Spleen (tissue), 11 donors: ENCODE results near the gene TTLL8. TPM values are rescaled to one million over a fixed set of nuclear protein-coding genes. Genes with fewer than 3 reads are reported as not detected.

Source experiments
- DNase-seq: peaks from one replicate; pipeline ENCODE4 v3.0.0-alpha.2; 2020
- H3K27ac ChIP-seq, 8 donors: fragments of 200-600 bp; sonication (generic) in 7 of 8; 1 replicate in 4 of 8; 2 replicates in 4 of 8; pipeline versions ENCODE4 v1.5.0 to v1.8.0; 2016 to 2021; ENCODE audit warnings: inconsistent platforms in 4 of 8, mild to moderate bottlenecking in 4 of 8, moderate library complexity in 1 of 8
- H3K27me3 ChIP-seq, 7 donors: fragments of 200-600 bp; sonication (generic) in 6 of 7; replicated peaks in 1 of 7; 1 replicate in 4 of 7; 2 replicates in 3 of 7; pipeline versions ENCODE4 v1.5.0 to v1.8.0; 2016 to 2021; ENCODE audit warnings: inconsistent platforms in 3 of 7, mild to moderate bottlenecking in 1 of 7
- H3K36me3 ChIP-seq, 6 donors: fragments of 200-600 bp; sonication (generic) in 5 of 6; 1 replicate in 4 of 6; 2 replicates in 2 of 6; pipeline versions ENCODE4 v1.5.0 to v1.8.0; 2016 to 2021; ENCODE audit warnings: inconsistent platforms in 2 of 6
- H3K4me1 ChIP-seq, 6 donors: fragments of 200-600 bp; sonication (generic) in 5 of 6; 1 replicate in 3 of 6; 2 replicates in 3 of 6; pipeline versions ENCODE4 v1.5.0 to v1.8.0; 2016 to 2021; ENCODE audit warnings: inconsistent platforms in 3 of 6
- H3K4me3 ChIP-seq, 8 donors: fragments of 200-600 bp; sonication (generic) in 7 of 8; 1 replicate in 4 of 8; 2 replicates in 4 of 8; pipeline versions ENCODE4 v1.5.0 to v1.8.0; 2016 to 2021; ENCODE audit warnings: inconsistent platforms in 4 of 8, mild to moderate bottlenecking in 4 of 8, moderate library complexity in 2 of 8
- H3K9me3 ChIP-seq, 8 donors: fragments of 200-600 bp; sonication (generic) in 7 of 8; 1 replicate in 4 of 8; 2 replicates in 4 of 8; pipeline versions ENCODE4 v1.5.0 to v1.8.0; 2016 to 2021; ENCODE audit warnings: inconsistent platforms in 4 of 8
- POLR2A ChIP-seq, 3 donors: fragments of 450-650 bp; IDR thresholded peaks; one replicate each; pipeline ENCODE4 v1.5.1; 2017; ENCODE audit warnings: antibody characterized with exemption in 3 of 3, mild to moderate bottlenecking in 1 of 3
- POLR2AphosphoS5 ChIP-seq, 3 donors: sonication (generic); formaldehyde crosslinking; IDR thresholded peaks; one replicate each; pipeline ENCODE4 v1.5.1; 2017; ENCODE audit warnings: antibody characterized with exemption in 3 of 3
- WGBS, 5 donors: extraction: QIAGEN DNeasy Blood & Tissue Kit in 3 of 5; methylation state at CpG; one replicate each; pipeline versions ENCODE4 v1.1.5 to v1.1.7; 2013 to 2018; 5-methylcytosine and 5-hydroxymethylcytosine counted together
- intact Hi-C: fragments of 100-400 bp; cut with DNase I; formaldehyde crosslinking; loops from one replicate; pipeline ENCODE4 v1.15.0; 2023; ENCODE audit warnings: low total_unique reads
- polyA plus RNA-seq, 3 donors: library from polyadenylated mRNA; stranded (reverse); fragments of 200-250 nt; gene quantifications; one replicate each; pipeline ENCODE4 v1.2.1, GENCODE V29; 2013
- total RNA-seq, 7 donors: library from RNA; depleted of rRNA in 3 of 7; stranded (reverse); fragments of >200 nt in 3 of 7; fragmentation: NEBNext Ultra II Directional in 4 of 7; extraction: Animal tissue kit (Norgen Biotek cat#: 25700) in 4 of 7; gene quantifications; one replicate each; pipeline versions ENCODE4 v1.1.0 to v1.2.1, GENCODE V29; 2016 to 2021
- TF ChIP-seq, protein P1 (sequence below), 11 experiments: fragments of 200-600 bp in 7 of 11; fragments of 450-650 bp in 4 of 11; sonication (generic) in 4 of 11; IDR thresholded peaks in 8 of 11; conservative IDR thresholded peaks in 3 of 11; 1 replicate in 7 of 11; 2 replicates in 4 of 11; pipeline versions ENCODE4 v1.4.0 to v1.8.0; 2016 to 2021; ENCODE audit warnings: antibody characterized with exemption in 11 of 11, inconsistent platforms in 4 of 11, mild to moderate bottlenecking in 1 of 11
- donor health status: healthy with polysubstance abuse.
- donor health status: DM: no; HTN: no; CAD: no; lungs with moderate emphysema.
- donor health status: DM: no; HTN: no; CAD: no.
- donor health status: Bipolar disorder and iron deficiency.
- donor health status: healthy.
- donor health status: DM: no; HTN: no; CAD: no.
- donor health status: DM: yes; HTN: yes; CAD: no.

TTLL8 gene
- total and polyA plus RNA-seq, 10 donors, result not detected

DNA sequence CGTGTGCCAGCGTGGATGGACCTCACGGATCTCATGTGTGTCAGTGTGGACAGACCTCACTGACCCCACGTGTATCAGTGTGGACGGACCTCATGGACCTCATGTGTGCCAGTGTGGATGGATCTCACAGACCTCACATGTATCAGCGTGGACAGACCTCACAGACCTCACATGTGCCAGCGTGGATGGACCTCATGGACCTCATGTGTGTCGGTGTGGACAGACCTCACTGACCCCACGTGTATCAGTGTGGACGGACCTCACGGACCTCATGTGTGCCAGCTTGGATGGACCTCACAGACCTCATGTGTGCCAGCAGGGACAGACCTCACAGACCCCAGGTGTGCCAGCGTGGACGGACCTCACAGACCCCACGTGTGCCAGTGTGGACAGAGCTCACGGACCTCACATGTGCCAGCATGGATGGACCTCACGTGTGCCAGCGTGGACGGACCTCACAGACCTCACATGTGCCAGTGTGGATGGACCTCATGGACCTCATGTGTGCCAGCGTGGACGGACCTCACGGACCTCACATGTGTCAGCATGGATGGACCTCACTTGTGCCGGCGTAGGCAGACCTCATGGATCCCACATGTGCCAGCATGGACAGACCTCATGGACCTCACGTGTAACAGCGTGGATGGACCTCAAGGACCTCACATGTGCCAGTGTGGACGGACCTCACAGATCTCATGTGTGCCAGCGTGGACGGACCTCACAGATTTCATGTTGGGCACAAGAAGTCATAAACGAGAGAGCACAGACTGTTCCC, 18.2 kb downstream of the TTLL8 start:
- intact Hi-C loops, result no loop called here
- H3K4me1 ChIP-seq, result peaks cover 0 to 7% (median 0%) of the 10 kb centered on the region in 6 donors
- no peaks in the 10 kb centered on the region for H3K36me3 ChIP-seq
- peaks cover 0 to 36% (median 8%) of the 10 kb centered on the region in 7 donors for H3K27me3 ChIP-seq
- no peak overlapping the region for H3K27ac ChIP-seq
- DNase-seq, result peak; percentile 11
- 85 to 96% (median 92%) methylated on average over 25 to 29 of the region's 29 CpGs for WGBS, 5 donors
- no peak for TF ChIP-seq POLR2A (IDR thresholded peaks at IDR 0.05)
- TF ChIP-seq, protein P1, sequence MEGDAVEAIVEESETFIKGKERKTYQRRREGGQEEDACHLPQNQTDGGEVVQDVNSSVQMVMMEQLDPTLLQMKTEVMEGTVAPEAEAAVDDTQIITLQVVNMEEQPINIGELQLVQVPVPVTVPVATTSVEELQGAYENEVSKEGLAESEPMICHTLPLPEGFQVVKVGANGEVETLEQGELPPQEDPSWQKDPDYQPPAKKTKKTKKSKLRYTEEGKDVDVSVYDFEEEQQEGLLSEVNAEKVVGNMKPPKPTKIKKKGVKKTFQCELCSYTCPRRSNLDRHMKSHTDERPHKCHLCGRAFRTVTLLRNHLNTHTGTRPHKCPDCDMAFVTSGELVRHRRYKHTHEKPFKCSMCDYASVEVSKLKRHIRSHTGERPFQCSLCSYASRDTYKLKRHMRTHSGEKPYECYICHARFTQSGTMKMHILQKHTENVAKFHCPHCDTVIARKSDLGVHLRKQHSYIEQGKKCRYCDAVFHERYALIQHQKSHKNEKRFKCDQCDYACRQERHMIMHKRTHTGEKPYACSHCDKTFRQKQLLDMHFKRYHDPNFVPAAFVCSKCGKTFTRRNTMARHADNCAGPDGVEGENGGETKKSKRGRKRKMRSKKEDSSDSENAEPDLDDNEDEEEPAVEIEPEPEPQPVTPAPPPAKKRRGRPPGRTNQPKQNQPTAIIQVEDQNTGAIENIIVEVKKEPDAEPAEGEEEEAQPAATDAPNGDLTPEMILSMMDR (IDR thresholded peaks at IDR 0.05 in 8 of 11, conservative IDR thresholded peaks at IDR 0.05 in 3 of 11), result no peak
- TF ChIP-seq POLR2AphosphoS5 (IDR thresholded peaks at IDR 0.05), result no peak
- peaks cover 0 to 20% (median 16%) of the 10 kb centered on the region in 8 donors for H3K9me3 ChIP-seq
- no peak overlapping the region for H3K4me3 ChIP-seq

DNA sequence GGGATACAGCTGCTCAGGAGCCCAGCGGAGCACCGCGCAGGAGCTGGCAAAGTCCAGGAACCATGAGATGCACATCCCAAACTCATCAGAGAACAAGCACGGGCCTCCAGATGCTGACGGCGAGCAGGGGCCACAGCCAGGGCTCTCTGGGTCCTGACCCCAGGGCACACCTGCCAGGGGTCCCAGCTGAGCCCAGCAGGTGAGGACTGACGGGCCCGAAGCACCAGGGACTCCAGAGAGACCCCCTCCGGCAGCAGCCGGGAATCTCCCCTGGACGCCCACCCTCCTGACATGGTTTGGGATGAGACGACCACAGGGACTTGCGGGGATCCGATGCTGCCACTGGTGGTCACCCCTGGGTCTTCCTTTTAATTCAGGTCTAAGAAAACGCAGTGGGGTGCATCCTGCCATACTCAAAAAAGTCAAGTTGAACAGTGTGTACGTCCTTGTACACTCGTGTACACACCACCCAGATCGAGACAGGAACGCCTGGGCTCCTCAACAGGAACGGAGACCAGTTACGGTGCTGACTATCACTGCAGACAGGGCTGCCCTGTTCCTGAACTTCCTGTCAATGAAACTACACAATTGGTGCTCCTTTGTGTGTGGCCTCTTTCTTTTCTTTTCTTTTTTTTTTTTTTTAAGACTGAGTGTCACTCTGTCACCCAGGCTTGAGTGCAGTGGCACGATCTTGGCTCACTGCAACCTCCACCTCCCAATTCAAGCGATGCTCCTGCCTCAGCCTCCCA, 21.9 kb downstream of the TTLL8 start:
- 57 to 79% (median 75%) methylated on average over 17 to 23 of the region's 23 CpGs for WGBS, 5 donors
- Histone ChIP-seq H3K36me3 (no peaks in the 10 kb centered on the region), H3K4me3 (no peak overlapping the region), H3K4me1 (peaks cover 0 to 10% (median 0%) of the 10 kb centered on the region in 6 donors), H3K27ac (no peak overlapping the region), H3K9me3 (peaks cover 0 to 20% (median 16%) of the 10 kb centered on the region in 8 donors), H3K27me3 (peaks cover 0 to 49% (median 22%) of the 10 kb centered on the region in 7 donors)
- no peak for TF ChIP-seq POLR2A (IDR thresholded peaks at IDR 0.05)
- TF ChIP-seq, protein P1 (IDR thresholded peaks at IDR 0.05 in 8 of 11, conservative IDR thresholded peaks at IDR 0.05 in 3 of 11), result no peak
- no peak for TF ChIP-seq POLR2AphosphoS5 (IDR thresholded peaks at IDR 0.05)
- DNase-seq, result peak; percentile 55
- intact Hi-C loops, result no loop called here

DNA sequence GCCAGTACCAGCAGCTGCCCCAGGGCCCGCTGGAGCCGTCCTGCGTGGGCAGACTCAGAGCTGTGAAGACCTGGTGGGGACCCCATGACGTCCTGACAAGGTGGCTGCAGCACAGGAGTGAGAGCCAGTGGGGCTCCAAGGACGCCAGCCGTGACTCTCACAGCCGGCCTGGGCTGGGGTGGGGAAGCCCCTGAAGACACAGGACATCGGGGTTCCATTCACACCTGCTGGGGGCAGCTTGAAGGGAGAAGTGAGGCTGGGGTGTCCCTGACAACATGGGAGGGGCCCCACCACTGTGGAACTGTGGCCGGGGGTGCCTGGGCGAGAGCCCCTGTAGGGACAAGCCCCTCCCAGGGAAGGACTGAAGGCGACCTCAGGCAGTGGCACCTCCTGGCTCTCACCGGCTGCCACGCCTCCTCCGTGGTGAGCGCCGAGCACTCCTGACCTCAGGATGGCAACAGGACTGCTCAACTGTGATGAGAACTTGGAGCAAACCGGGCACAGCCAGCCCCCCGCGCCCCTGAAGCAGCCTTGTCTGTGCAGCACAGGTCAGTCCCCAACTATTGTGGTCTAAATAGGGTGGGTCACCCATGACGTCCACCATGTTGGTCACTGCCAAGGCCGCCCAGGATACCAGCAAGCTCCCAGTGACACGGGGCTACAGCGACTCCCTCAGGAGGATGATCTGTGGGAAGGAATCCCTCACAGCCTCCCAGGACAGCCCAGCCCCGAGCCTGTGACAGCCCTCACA, 22.8 kb downstream of the TTLL8 start:
- intact Hi-C loops, result no loop called here
- TF ChIP-seq POLR2A (IDR thresholded peaks at IDR 0.05) (no peak), POLR2AphosphoS5 (IDR thresholded peaks at IDR 0.05) (no peak)
- H3K4me1 ChIP-seq, result peaks cover 0 to 15% (median 3%) of the 10 kb centered on the region in 6 donors
- no peaks in the 10 kb centered on the region for H3K36me3 ChIP-seq
- DNase-seq, result peak; percentile 62
- WGBS, 5 donors, result 45 to 87% (median 64%) methylated on average over 19 to 24 of the region's 24 CpGs
- H3K4me3 ChIP-seq, result no peak overlapping the region
- peaks cover 0 to 58% (median 29%) of the 10 kb centered on the region in 7 donors for H3K27me3 ChIP-seq
- no peak overlapping the region for H3K27ac ChIP-seq
- H3K9me3 ChIP-seq, result peaks cover 0 to 20% (median 16%) of the 10 kb centered on the region in 8 donors
